HG03342 (cell line): ENCODE measurements around the gene TRMT112.

Experiments used
- ATAC-seq: cut with Tn5 transposase; IDR thresholded peaks from one replicate; pipeline ENCODE4 v1.9.1; 2021; ENCODE audit warnings: mild to moderate bottlenecking, moderate library complexity; ENCODE audit not compliant: unreplicated experiment

Gene TRMT112

DNA sequence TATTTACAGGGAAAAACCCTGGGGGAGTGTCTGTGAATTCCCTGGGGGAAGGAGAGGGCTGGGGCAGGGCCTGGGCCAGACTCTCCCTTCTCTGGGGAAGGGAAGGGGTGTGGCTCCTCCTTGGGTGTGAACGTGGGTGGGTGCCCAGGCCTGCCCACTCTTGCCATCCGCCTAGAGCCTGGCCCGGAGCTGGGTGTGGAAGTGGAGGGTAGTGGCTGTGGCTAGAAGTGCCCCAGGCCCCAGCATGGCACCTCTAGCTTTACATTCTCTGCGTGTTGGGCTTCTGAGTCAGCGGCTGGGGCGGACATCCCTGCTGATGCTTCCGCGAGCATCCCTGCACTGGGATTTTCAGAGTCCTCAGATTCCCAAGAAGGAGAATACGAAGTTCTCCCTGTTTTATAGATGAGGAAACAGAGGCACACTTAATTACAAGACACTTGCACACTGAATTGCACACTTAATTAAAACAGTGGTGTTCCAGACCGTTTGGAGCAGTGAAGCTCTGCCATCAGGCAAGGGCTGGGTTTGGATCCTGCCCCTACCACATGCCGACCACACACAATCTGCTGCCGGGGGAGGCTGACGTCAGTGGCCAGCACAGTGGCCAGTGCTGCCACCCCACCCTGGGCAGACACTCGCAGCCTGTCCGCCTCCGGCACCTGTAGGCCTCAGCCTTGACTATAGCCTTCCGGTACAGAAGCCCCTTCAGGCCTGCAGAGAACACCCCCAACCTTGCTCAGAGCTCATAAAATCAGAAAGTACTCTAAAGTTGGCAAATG, 40.5 kb downstream of the TRMT112 start:
- no peak for ATAC-seq

DNA sequence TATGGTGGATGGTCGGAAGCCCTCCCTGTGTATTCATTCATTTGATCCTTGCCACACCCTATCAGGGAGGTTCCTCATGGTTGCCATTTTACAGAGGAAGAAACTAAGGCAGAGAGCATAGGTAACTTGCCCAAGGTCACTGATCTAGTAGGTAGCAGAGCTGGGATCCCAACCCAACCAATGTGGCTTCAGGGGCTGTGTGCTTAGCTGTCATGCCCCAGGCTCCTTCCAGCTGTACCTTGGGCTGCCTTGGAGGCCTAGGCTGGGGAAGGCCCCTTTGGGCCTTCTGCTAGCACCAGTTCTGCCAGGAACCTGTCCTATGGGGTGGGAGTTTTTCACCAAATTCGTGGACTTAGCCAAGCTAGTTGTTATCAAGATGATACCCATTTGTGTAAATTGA, 41.5 kb downstream of the TRMT112 start:
- no peak for ATAC-seq

DNA sequence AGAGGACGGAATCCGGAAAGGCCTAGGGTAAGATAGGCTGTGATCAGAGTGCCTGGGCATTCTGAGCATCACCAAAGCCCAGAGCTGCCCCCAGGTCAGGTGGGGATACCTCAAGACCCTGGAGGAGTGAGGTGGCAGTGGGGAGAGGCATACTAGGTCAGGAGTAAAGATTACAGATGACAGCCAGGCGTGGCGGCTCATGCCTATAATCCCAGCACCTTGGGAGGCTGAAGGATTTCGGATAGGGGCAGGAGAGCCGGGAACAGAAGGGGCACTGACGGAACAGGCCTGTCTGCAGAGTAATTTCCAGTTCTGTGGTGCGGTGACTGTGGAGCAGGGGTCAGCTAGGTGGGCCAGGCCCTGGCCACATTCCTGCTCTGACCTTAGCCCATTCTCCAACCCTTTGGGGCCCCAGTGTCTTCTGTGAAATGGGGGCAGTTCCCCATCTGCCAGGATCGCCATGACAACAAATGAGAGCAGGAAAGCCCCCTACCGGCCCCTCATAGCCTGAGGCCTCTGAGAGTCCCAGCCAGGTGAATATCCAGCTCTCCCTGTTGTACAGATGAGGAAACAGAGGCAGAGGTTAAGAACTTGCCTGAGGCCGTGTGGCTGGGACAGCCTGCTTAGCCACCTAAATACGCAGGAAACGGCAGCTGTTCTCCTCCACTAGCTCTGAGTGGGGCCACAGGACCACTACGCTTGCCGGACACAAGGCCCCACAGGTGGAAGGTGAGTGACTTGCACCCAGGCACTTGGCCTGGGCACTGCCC, 42.1 kb downstream of the TRMT112 start:
- ATAC-seq = no peak

DNA sequence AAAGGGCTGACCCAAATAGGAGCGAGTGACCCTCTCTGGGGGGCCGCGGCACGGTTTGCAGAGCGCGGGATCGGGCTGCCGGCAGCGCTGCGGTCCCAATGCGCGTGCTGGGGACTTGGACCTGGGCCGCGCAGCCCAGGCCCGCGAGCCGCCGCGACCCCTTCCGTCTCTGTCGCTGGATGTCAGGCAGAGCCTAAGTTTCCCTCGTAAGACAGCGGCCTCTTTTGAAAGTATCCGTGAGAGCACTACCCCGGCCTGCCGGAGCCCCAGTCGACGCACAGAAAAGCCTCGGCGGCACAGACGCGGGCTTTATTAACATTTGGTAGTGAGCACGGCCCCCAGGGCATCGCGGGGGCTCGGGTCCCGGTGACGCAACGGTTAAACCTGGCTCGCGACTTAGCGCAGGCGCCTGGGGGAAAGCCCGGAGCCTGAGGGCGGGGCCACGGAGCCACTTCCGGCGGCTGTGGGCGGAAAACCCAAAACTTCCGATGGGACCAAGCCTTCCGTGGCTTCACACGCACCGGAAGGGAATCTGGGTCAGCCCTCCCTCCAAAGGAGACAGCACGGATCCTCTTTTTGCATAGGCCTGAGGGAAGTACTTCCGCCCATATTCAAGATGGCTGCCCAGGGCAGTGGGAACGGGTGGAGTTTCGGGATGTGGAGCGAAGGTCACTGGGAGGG, 47.7 kb downstream of the TRMT112 start:
- ATAC-seq = peak; percentile 63

DNA sequence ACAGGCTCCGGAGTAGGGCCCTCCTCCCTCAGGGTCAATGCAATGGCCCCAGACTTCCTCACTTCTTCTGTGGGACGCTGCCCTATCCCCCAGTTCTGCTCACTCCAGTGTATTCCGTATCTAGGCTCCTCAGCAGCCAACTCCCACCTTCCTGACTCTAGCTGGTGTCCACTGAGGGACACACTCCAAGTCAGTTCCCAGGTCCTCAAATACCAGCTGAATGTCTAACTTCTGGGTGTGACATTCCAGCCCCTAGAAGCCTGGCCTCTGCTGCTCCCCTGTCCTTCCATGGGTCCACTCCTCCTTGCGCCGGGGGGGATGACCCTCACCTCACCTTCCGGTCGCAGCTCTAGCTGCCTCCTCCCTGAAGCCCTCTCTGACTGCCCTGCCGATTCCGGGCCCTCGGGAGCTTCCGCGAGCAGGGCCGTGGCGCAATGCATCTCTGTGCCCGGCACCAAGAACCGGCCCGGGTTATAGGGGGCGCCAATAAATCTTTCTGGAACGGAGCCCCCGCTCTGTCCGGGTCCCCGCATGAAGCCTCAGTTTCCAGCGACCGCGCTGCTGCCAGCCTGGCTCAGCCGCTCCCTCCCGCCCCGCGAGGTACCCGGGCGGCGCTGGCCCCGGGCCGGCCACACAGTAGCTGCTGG, 48.3 kb downstream of the TRMT112 start:
- ATAC-seq = peak; percentile 15

DNA sequence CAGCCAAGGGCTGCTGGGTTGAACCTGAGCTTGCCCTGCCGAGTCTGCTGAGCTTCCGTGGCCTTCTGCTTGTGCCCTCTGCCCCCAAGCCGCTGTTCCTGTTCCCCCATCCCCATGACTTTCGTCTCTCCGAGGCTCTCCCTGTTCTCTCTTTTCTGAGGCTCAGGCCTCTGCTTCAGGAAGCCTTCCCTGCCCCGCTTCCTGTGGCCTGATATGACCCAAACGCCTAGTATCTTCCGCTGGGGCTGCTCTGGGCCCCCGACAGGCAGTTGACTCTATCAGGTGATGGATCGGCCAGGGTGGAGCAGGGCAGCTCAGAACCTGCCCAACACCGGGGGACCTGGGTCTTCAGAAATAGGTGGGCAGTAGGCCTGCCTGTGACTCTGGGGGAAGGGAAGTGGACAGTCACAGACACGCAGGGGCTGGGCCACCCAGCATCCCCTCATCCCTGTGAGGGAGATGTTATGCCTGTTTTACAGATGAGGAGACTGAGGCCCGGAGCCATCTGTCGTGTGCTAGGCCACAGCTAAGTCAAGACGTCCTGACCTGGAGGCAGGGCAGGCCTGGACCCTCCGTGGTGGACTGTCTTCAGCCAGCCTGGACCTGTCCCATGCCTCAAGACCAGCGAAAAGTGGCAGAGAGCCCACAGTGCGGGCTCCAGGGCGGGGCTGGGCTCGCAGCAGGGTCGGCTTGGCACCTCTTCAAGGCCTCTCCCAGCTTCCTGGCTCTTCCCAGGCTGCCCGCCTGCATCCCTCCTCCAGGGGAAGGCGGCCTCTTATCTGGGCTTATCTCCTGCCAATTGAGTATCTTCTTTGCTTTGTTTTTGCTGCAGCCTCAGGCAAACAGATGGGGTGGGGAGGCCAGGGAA, 49.1 kb downstream of the TRMT112 start:
- no peak for ATAC-seq

DNA sequence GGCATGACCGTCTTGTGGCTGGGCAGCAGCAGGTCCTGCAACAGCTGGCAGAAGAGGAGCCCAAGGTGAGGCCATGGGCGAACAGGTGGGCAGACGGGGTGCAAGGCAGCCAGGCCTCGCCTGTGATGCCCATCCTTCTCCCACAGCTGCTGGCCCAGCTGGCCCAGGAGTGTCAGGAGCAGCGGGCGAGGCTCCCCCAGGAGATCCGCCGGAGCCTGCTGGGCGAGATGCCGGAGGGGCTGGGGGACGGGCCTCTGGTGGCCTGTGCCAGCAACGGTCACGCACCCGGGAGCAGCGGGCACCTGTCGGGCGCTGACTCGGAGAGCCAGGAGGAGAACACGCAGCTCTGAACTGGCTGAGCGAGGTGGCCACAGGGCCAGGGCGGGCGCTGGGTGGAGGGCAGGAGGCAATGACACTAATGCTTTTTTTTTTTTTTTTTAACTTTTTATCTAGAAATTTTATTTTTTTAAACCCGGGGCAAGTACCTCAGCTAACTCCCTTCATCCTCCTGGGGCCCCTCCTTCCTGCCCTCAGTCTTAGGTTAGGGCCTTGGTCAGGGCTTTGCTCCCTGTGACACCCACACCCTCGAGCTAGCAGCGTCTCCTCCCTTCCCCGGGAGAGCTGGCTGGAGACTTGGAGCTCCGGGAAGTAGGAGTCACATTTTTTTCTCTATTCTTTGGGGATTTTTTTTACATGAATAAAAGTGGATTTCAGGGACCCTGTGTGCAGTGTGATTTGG, 50.0 kb downstream of the TRMT112 start:
- ATAC-seq = no peak
